NCI-H146 treated with DMSO at 0.1 percent for 48 hours (cell line): Measurements from ENCODE around the gene RASD1.

Experiments used
- DNase-seq: peaks from one replicate; lab custom pipeline; 2025; ENCODE audit not compliant: unreplicated experiment; lab: John Stamatoyannopoulos, UW

The RASD1 gene

DNA sequence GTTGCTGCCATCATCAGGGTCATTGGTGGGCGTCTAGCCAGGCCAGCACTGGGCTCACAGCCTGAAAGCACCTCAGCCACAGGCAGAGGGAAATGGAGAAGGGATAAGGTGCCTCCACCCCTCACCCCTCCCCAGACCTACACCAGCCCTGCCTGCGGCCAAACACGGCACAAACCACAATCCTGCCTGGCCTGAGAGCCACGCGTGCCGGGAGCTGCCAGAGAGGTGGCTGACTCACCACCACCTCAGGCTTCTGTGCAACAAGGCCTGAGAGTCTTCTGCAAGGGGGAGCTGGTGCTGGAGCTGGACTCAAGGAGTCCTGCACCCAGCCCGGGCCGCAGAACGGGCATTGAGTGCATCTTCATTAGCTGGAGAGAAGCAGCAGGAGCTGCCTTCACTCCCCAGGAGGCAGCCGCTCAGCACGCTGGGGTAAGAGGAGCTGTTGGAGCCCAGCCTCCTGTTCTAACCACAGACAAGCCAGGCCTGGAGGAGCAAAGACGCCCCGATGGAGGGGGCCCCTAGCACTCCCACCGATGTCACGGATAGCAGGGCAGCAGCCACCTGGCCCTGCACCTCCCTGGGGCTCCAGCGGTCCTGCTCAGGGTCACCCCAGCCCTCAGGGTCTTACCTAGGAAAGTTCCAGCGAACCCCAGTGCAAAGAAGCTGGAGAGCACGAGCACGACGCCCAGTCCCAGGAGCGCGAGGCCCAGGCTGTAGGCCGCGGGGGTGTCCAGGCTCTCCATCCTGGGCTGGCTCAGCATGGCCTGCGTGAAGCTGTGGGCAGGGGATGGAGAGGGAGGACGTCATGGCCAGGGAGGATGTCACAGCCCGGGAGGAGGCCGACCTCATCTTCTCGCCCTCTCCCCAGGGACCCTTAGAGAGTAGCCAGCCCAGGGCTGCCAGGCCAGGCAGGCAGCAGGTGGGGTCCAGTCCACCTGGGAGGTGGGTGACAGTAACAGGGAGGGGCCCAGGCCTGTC is 16.0 kb upstream of the RASD1 start:
- DNase-seq = no peak

DNA sequence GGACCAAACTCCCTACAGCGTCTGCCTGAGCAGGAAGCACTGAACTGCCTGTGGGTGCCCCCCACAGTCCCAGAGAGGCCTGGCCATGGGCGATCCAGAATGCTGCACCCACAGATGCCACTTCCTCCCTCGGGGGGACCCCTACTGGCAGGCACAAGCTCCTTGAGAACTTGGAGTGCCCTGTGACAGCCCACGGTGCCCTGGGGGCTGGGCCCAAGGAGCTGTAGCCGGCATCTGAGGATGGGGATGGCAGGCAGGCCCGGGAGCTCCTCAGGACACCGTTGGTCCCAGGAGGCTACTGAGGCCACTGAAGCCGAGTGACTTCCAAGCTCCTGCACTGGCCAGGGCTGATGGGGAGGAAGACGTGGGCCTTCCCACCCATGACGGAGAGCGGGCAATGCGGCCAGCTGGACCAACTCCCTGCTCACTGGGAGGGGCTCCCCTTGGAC is 15.1 kb upstream of the RASD1 start:
- no peak for DNase-seq

DNA sequence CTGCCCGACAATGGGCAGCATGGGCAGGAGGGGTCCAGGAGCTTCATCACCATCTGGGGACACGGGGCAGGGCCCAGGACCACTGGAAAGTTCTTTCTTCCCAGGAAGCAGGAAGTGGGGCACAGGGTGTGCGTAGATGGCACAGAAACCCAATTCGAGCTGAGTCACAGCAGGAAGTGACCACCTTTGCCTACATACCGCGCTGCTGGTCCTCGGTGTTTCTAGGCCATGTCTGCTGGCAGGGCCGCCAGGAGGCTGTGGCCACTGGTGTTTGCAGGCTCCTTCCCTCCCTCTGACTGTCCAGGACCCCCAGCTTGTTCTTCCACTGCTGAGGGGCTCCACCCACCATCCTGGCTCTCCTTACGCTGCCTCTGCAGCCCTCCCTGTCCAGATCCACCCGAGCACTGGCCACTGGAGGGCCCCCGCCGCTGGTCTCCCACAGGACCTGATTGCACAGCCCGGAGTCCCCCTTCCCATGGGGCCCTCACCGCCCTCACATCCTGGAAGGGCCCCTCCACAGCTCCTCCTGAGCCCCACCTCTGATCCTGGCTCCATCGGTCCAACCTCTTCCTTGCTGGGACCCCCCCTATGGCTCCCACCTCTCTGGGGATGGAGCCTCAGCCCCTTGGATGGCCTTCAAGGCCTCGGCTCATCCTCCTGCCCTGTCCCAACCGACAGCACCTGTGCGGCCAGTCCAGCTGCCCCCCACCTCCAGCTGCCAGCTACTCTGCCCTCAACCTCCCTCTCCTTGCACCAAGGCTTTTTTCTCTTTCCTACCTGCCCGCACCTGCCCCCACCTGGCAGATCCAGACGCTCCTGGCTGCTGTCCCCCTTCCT is 14.5 kb upstream of the RASD1 start:
- no peak for DNase-seq

DNA sequence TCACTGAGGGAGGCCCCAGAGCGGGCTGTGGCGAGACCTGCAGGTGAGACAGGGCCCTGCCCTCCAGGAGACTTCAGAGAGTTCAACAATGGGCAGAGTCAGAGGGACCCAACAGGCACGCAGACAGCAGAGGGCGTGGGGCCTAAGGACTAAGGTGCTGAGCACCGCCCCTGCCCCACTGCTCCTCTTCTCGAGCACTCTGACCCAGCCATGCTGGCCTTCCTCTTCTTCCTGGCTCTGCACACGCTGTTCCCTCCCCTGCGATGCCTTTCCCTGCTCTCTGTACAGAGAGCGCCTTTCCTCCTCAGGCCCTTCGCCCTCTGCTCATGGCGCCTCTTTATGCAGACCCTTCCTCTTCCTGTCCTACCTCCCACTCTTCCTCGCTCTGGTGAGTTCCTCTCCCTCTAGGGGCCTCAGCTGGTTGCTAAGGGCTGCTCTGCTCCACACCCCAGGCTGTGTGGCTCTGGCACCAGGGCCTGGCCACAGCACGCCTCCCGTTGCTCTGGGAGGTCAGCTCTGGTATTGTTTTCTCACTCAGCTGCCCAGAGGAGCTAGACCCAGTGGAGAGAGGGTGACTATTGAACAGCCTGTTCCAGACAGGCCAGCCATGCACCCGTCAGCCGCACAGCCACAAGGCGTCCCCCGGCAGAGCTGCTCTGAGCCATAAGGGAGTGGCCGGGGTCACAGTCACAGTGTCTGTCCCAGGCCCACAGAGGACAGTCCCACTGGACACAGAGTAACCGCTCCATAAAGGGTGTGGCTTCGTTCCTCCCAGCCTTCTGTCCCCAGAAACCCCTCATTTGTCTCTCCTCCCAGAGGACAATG is 13.6 kb upstream of the RASD1 start:
- no peak for DNase-seq

DNA sequence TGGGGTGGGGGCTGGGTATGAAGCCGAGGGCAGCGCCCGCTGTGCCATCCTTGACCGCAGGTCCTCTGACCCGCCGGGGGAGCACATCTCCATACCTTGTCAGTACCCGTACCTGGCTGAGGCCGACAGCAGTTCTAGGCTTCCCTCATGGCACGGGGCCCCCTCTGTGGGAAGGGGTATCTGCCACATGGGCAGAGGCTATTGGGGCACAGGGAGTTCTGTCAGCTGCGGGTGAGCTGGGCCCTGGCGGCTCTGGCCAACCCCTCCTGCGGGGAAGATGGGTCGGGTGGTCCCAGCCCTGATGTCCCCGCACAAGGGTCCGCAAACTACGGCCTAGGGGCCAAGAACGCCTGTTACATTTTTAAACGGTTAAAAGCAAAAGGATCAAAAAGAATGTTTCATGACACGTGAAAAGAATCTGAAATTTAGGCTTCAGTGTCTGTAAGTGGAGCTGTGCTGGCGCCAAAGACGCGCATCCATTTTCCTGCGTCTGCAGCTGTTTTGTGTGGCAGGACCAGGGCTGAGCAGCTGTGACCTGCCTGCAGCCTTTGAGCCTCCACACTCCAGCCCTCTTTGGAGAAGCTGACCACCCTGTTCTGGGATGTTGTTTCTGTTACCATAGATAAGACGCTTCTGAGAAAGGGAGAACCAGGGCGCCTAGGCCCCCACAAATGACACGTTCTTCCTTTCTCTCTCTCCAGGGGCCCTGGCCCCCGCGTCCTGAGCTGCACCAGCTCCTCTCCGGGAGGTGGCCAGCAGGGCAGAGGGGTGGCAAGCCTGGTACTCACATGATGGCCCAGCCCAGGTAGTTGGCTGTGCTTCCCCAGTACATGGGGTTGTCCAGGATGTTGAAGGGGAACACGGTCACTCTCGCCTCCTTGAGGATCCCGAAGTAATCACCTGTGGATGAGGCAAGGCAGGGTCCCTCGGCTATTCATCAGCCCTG is 12.7 kb upstream of the RASD1 start:
- DNase-seq = no peak

DNA sequence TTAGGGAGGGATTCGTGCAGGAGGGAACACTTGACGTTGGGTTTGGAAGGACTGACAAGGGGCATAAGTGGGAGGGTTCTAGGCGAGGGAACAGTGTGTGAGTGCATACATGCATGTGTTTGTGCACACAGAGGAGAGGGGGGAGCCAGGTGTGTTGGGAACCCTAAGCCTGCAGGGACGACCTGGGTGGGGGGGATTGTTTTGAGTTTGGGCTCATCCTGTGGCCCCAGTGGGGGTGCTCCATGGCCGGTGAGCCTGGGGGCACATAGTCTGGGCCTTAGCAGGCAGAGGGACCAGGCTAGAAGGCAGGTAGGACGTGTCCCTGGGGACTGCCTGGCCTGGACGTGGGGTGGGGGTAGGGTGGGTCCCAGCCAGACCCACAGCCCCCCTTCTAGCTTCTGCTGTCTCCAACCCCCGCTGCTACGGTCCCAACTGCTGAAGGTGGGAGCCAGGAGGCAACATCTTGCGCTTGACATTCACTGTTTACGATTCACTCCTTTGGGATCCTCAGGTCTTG is 11.9 kb upstream of the RASD1 start:
- DNase-seq = no peak

DNA sequence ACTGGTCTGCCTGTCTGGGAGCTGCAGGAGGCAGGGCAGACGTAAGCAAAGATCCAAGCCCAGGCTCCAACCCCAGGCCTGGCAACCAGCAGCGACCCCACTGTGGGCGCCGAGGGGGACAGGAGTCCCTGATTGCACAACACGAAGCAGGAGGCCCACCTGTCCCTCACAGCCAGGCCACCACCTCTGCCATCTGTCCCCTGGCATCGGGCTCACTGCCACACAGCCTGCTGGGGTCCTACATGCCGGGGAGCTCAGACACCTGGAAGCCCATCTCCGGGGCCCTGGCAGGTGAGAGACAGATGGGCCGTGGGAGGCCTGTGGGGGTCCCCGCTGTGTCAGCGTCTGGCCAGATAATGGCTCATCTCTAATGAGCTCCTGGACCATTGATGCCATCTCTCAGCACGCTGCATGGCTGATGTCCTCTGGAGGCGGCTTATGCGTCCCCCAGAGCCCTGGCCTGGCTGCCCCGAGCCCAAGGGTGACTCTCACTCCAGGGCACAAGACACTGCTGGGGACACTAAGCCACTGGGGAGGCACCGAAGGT is 11.3 kb upstream of the RASD1 start:
- DNase-seq = peak; percentile 15

DNA sequence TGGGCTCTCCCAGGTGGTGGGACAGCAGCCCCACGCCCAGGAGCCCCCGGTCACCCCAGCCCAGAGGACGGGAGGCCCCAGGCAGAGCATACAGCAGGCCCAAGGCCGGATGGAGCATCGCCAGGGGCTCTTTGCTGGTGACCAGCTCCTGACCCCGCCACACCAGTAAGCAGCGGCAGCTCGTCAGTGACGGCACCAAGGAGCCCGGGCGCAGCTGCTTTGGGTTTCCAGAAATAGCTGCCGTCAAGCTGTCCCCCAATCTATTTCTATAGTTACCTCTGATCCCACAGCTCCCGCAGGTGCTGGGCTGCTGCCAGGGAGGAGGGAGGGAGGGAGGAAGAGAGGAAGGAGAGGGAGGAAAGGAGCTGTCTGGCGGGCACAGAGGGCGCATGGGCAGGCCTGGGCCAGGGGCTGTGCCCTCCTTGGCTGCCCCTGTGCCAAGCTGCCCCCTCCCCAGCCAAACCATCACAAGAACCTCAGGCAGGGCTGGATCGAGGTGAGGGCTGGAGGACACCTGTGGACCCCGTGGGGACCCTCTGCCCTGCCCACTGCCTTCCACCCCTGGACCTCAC is 10.8 kb upstream of the RASD1 start:
- peak; percentile 10 for DNase-seq

DNA sequence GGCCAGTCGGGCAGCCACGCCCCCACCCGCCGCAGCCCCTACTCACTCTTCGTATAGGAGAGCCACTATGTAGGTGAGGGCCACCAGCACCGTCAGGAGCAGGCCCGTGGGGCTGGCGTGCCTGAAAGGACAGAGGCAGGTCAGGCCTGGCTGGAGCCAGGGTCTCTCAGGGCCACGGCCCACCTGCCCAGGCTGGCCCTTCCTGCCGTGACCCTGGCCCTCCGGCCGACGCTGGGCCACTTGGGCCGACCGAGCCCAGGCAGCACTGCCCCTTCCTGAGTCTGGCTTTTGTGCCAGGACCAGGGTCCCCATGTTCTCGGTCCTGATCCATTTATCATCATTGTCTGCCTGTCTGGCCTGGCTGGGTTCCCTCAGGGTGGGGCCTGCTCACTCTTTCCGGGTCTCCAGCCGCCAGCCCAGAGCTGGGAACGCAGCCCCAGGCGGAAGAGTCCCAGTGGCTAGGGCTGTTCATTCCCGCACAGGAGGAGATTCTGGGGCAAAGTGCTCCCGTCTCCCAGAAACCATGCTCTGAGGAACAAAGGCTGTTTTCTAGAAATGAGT is 10.1 kb upstream of the RASD1 start:
- DNase-seq = no peak

DNA sequence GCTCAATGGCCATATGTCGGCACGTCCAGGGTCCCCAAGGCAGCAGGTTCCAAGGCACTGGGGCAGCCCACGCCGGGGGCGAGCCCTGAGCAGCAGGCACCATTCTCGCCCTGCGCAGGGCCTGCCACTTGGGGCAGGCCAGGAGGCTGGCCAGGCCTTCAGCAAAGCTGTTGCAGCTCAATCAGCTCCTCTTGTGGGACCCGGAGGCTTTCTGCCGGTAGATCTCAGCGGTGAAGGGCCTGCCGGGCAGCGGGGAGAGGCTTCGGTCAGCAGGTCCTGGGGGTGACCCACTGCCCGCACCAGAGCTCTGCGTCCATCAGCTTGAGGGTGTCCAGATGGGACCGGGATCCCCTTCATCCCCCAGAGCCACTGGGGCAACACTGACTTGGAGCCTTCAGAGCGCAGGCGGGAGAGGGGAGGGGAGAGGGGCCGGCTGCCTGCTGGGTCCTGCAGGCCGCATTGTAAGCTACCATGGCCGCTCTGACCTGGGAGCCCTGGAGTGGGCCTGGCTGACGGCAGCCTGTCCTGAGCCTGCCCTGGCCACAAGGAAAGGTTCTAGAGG is 9.5 kb upstream of the RASD1 start:
- DNase-seq = no peak

DNA sequence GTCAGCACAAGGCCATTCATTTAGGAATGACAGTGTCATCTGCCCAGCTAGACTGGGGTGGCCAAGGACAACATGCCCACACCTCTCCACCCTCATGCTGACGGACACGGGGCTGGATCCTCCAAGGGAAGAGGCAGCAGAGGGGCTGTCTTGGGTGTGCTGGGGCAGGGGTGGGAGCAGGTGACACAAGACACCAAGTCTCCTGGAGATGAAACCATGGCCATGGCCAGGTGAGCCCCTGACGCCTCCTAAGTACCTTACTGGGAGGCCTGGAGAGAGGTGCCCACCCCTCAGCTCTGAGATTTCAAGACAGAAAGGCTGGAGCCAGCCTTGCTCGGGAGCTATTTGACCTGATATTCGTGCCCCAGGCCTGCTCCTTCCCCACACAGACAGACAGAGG is 9.0 kb upstream of the RASD1 start:
- DNase-seq = no peak

DNA sequence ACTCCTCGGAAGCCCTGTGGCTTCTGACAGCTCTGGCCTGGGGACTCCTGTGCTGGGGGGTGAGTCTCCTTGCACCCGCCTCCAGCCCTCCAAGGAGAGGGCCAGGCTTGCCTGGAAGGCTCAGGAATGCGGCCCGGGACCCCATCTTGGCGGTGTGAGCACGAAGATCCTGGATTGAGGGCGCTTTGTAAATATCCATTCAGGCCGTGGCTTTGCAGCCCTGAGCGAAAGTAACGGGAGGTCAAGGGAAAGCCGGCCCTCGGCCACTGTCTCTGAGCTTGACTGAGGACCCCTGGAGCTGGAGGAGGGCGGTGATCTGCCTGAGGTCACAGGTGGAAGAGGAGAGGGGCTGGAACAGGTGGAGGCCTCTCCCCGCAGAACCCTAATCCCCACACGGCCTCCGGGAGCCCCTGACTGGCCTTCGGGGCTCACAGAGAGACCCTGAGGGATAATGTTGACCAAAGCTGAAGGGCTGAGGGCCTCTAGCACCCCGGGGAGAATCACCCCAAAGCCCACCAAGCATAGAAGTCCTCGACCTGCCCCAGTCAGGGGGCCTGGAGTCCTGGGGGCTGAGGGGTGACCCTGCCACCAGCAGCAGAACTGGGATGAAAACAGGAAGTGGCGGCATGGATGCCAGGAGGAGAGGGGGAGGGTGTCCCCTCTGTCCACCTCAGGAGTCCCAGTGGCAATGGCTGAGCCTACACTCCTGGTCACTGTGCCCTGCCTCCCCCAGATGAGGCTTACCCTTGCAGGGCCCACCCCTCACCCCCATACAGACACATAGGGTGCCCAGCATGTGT is 8.3 kb upstream of the RASD1 start:
- DNase-seq = no peak

DNA sequence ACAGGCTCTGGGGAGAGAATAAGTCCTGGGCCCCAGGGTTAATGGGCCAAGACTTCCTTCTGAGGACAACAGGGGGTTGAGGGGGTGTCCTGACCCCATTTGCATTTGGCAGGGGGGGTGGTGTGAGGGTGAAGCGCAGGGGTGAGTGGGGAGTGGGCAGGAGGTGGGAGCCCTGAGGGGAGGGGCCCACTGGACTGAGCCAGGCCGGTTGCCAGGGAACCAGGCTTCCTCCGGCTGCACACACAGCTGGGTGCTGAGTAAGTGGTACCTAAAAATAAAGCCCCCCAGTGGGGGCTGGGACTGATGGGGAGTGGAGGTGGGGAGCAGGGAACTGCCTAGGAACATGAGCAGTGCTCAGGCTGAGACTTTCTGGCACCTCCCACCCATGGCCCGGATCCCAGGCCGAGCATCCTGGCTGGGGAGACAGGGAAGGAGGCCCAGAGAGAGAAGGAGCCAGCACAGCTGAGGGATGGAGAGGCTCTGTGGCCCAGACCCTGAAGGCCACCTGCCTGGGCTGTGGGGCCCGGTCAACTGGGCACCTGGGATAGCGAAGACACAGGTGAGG is 7.5 kb upstream of the RASD1 start:
- no peak for DNase-seq

DNA sequence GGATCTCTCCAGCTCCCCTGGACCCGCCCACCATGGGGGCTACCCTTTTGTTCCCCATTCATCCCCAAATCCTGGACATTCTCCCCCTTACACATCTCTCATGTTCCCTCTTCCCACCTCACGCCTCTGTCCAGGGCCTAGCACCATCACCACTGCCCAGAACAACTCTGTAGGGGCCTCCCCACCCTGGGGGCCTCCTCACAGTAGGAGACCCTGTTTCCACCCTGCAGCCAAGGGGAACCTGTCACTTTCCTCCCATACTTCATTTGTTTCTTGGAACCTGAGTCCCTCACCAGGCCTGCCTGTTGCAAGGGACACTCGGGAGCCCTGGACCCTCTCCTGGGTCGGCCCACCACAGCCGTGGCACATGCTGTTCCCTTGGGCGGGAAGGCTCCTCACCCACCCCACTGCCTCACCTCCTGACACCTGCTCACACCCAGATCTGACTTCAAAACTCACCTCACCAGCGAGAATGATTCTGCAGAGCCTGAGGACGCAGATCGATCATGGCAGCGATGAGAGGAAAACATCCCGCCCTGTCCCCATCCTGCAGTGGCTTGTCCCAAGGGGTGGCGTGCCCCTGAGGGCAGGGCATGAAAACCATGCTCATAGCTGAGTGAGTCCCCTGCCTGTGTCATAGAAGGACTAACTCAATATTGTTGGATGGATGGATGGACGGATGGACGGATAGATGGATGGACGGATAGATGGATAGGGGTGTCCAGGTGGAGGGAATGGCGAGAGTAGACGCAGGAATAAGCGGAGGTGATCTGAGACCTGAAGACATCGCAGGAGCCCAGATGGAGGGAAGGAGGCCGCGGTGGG is 6.8 kb upstream of the RASD1 start:
- DNase-seq = no peak

DNA sequence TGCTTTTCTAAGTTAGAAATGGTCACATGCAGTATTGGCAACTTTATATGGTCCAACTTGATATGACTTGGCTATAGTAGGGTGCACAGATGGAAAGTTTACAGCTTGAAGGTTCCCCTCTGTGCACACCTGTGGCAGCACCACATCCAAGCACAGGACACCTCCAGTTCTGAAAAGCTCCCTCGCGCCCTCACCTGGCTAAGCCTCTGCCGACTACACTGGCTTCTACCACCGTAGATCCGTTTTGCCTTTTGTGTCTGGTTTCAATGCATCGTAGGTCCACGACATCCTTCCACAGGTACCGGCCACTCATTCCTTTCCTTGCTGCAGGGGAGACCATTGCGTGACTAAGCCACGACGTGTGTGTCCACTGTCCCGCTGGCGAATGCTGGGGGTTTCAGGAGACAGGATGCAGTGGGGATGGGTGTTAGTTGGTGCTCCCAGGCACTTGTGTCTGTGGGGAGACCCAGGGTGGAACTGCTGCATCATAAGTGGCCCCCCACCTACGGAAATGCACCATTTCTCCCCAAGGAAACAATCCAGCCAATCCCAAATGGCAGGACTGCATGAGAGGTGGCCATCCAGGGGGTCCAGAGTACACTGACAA is 4.9 kb upstream of the RASD1 start:
- no peak for DNase-seq
